Nephron (organoid): ENCODE measurements around the gene ATF7IP.

Experiments
- H3K27ac Mint-ChIP-seq, 3 experiments: 2 replicates each; pipeline ENCODE4 v1.8.0; 2020; ENCODE audit warnings: mixed read lengths in 3 of 3, mild to moderate bottlenecking in 2 of 3, moderate library complexity in 1 of 3
- H3K27me3 Mint-ChIP-seq: 2 replicates; pipeline ENCODE4 v1.8.0; 2021; ENCODE audit warnings: low read depth, mild to moderate bottlenecking, moderate library complexity, mixed read lengths
- H3K36me3 Mint-ChIP-seq: 2 replicates; pipeline ENCODE4 v1.8.0; 2020; ENCODE audit warnings: low read depth, mixed read lengths
- H3K4me1 Mint-ChIP-seq: 2 replicates; pipeline ENCODE4 v1.8.0; 2020; ENCODE audit warnings: mixed read lengths
- H3K4me3 Mint-ChIP-seq, 3 experiments: 2 replicates each; pipeline ENCODE4 v1.8.0; 2020; ENCODE audit warnings: mild to moderate bottlenecking in 3 of 3, mixed read lengths in 3 of 3, moderate library complexity in 2 of 3
- H3K9me3 Mint-ChIP-seq: 2 replicates; pipeline ENCODE4 v1.8.0; 2020; ENCODE audit warnings: mixed read lengths
- TF ChIP-seq, protein P1 (sequence below), 3 experiments: fragments of 200-600 bp; sonication (generic); IDR thresholded peaks; one replicate each; pipeline ENCODE4 v1.5.0; 2021; ENCODE audit warnings: antibody characterized with exemption in 3 of 3; ENCODE audit not compliant: unreplicated experiment in 3 of 3

Gene ATF7IP

DNA sequence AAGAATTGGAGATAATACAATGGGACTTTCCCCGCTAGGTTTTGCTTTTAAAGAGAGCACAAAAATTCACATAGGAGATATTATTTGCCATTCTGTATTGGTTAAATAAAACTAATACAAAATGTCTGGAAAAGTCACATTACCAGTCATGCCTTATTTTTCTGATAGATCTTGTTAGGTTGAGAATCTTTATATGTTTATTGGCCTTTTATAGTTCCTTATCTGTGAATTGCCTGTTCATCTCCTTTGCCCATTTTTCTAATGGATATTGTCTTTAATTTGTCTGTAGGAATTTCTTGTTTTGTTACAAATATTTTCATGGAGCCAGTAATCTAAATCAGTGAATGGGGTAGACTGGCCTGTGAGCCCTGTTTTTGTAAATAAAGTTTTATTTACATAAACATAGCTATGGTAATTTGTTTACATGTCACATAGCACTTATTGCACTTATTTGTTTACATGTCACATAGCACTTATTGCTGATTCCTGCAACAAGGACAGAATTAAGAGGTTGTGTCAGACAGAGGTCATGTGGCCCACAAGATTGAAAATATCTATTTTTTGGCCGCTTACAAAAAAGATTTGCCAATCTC lies 65.0 kb downstream of the ATF7IP start:
- H3K27ac Mint-ChIP-seq: no peak overlapping the region
- TF ChIP-seq, protein P1, sequence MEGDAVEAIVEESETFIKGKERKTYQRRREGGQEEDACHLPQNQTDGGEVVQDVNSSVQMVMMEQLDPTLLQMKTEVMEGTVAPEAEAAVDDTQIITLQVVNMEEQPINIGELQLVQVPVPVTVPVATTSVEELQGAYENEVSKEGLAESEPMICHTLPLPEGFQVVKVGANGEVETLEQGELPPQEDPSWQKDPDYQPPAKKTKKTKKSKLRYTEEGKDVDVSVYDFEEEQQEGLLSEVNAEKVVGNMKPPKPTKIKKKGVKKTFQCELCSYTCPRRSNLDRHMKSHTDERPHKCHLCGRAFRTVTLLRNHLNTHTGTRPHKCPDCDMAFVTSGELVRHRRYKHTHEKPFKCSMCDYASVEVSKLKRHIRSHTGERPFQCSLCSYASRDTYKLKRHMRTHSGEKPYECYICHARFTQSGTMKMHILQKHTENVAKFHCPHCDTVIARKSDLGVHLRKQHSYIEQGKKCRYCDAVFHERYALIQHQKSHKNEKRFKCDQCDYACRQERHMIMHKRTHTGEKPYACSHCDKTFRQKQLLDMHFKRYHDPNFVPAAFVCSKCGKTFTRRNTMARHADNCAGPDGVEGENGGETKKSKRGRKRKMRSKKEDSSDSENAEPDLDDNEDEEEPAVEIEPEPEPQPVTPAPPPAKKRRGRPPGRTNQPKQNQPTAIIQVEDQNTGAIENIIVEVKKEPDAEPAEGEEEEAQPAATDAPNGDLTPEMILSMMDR (IDR thresholded peaks at IDR 0.05; ENCODE audit: unreplicated experiment in 3 of 3): no peak
- peaks cover 83% of the 10 kb centered on the region for H3K36me3 Mint-ChIP-seq
- H3K27me3 Mint-ChIP-seq: no peaks in the 10 kb centered on the region
- H3K4me3 Mint-ChIP-seq: no peak overlapping the region
- peaks cover 31% of the 10 kb centered on the region for H3K9me3 Mint-ChIP-seq
- no peaks in the 10 kb centered on the region for H3K4me1 Mint-ChIP-seq

DNA sequence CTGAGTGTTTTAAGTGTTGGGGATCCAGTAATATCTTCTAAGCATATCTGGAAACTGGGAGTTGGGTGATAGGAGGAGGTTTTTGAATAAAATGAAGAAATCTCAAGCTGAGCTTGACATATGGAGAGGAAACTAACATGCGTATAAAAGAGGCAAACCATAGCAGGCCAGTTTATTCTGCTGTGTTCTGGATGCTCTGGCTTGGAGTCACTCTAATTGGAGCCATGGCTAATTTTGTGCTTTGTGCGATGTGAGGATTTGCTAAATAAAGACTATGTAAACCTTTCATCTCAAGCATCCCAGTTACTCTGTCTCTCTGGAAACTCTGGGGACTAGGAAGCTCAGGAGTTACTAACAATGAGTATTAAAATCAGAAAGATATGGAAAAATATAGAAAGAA lies 66.5 kb downstream of the ATF7IP start:
- Mint-ChIP-seq H3K27me3 (no peaks in the 10 kb centered on the region), H3K27ac (no peak overlapping the region), H3K36me3 (peaks cover 81% of the 10 kb centered on the region), H3K4me1 (no peaks in the 10 kb centered on the region), H3K9me3 (peaks cover 27% of the 10 kb centered on the region), H3K4me3 (no peak overlapping the region)
- TF ChIP-seq, protein P1 (IDR thresholded peaks at IDR 0.05; ENCODE audit: unreplicated experiment in 3 of 3): no peak

GRCh38 chr12:14435627-14436026 lies 70.1 kb downstream of the ATF7IP start:
- peaks cover 5% of the 10 kb centered on the region for H3K9me3 Mint-ChIP-seq
- no peaks in the 10 kb centered on the region for H3K4me1 Mint-ChIP-seq
- no peak overlapping the region for H3K4me3 Mint-ChIP-seq
- no peaks in the 10 kb centered on the region for H3K27me3 Mint-ChIP-seq
- TF ChIP-seq, protein P1 (IDR thresholded peaks at IDR 0.05; ENCODE audit: unreplicated experiment in 3 of 3): no peak
- H3K36me3 Mint-ChIP-seq: peaks cover 77% of the 10 kb centered on the region
- H3K27ac Mint-ChIP-seq: no peak overlapping the region

GRCh38 chr12:14442221-14442881 lies 76.9 kb downstream of the ATF7IP start:
- Mint-ChIP-seq H3K4me3 (no peak overlapping the region), H3K36me3 (peaks cover 80% of the 10 kb centered on the region), H3K27ac (no peak overlapping the region), H3K27me3 (no peaks in the 10 kb centered on the region), H3K4me1 (no peaks in the 10 kb centered on the region), H3K9me3 (no peaks in the 10 kb centered on the region)
- TF ChIP-seq, protein P1 (IDR thresholded peaks at IDR 0.05; ENCODE audit: unreplicated experiment in 3 of 3): no peak

- H3K4me3 Mint-ChIP-seq: no peak overlapping the region
- TF ChIP-seq, protein P1 (IDR thresholded peaks at IDR 0.05; ENCODE audit: unreplicated experiment in 3 of 3): no peak
- no peaks in the 10 kb centered on the region for H3K9me3 Mint-ChIP-seq
- H3K27me3 Mint-ChIP-seq: no peaks in the 10 kb centered on the region
- H3K36me3 Mint-ChIP-seq: peaks cover 83% of the 10 kb centered on the region
- H3K4me1 Mint-ChIP-seq: no peaks in the 10 kb centered on the region
- H3K27ac Mint-ChIP-seq: no peak overlapping the region
These were observed 78.0 kb downstream of the ATF7IP start for GRCh38 chr12:14443531-14443930.

DNA sequence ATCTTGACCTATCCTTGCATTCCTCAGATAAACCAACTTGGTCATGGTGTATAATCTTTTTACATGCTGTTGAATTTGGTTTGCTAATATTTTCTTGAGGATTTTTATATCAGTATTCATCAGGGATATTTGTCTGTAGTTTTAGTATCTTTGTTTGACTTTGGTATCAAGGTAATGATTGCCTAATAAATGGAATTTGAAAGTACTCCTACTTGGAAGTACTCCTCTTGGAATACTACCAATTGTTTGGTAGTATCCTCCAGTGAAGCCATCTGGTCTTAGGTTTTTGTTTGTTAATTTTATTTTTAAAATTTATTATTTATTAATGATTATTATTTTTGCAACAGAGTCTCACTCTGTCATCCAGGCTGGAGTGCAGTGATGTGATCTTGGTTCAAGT lies 85.0 kb downstream of the ATF7IP start:
- Mint-ChIP-seq H3K4me3 (no peak overlapping the region), H3K27me3 (no peaks in the 10 kb centered on the region), H3K36me3 (peaks cover 92% of the 10 kb centered on the region), H3K9me3 (peaks cover 8% of the 10 kb centered on the region), H3K4me1 (no peaks in the 10 kb centered on the region), H3K27ac (no peak overlapping the region)
- TF ChIP-seq, protein P1 (IDR thresholded peaks at IDR 0.05; ENCODE audit: unreplicated experiment in 3 of 3): no peak
